NT2/D1 (cell line): Measurements from ENCODE around the gene DLG2.

ENCODE experiments used
- DNase-seq: peaks from one replicate; pipeline ENCODE4 v3.0.0-alpha.2; 2011; ENCODE audit warnings: low read depth, low spot score
- H3K27me3 ChIP-seq: 2 replicates; pipeline ENCODE4 v1.6.0; 2011; ENCODE audit warnings: mild to moderate bottlenecking; ENCODE audit not compliant: insufficient read length, insufficient read depth
- H3K36me3 ChIP-seq: 2 replicates; pipeline ENCODE4 v1.6.1; 2011; ENCODE audit warnings: mild to moderate bottlenecking, low read length, mixed read lengths; ENCODE audit not compliant: insufficient read depth, insufficient read length
- H3K4me1 ChIP-seq: 2 replicates; pipeline ENCODE4 v1.5.1; 2011; ENCODE audit not compliant: insufficient read depth, insufficient read length
- H3K4me3 ChIP-seq: 2 replicates; pipeline ENCODE4 v1.5.1; 2011; ENCODE audit warnings: low read depth; ENCODE audit not compliant: insufficient read length
- H3K9ac ChIP-seq: 2 replicates; pipeline ENCODE4 v1.6.0; 2011; ENCODE audit warnings: low read depth; ENCODE audit not compliant: insufficient read length
- H3K9me3 ChIP-seq: 2 replicates; pipeline ENCODE4 v1.5.1; 2011; ENCODE audit warnings: mild to moderate bottlenecking, low read length; ENCODE audit not compliant: insufficient read depth
- SUZ12 ChIP-seq: IDR thresholded peaks from 2 replicates; pipeline ENCODE4 v1.6.1; 2011; ENCODE audit not compliant: insufficient read length, insufficient read depth; ENCODE audit errors: extremely low read depth
- YY1 ChIP-seq: IDR thresholded peaks from 2 replicates; pipeline ENCODE4 v1.6.1; 2011; ENCODE audit not compliant: insufficient read length, insufficient read depth
- ZNF274 ChIP-seq: IDR thresholded peaks from 2 replicates; pipeline ENCODE4 v1.6.1; 2011; ENCODE audit warnings: mild to moderate bottlenecking, low read depth, low read length

DLG2 gene

GRCh38 chr11:84146826-84147225 is 1480.3 kb downstream of the DLG2 start:
- H3K27me3 ChIP-seq, result no peaks in the 10 kb centered on the region

DNA sequence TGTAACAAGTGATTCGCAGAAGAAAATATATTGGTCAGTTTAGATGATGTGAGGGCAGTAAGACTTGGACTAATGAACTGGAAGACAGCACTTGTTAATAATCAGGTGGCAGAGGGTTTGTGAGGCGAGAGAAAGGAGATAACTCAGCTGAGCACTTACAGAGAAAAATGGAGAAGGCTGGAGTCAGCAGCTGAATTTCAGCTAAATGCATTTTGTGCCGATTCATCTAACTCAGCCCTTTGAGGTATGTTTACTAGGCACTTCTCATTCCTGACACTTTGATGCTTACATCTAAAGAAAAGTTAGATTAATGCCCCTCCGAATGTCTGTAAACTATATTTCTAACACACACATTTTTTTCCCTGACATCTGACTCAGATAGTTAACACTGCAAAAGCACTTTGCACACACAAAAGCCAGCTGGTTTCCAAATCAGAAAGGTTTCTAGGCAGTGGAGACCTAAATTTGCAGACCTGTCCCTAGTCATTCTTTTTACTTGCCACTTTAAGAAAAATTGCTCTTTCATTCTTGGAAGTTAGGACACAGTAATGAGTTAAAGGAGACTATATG is 1481.4 kb downstream of the DLG2 start:
- Histone ChIP-seq H3K36me3 (no peaks in the 10 kb centered on the region), H3K9me3 (no peaks in the 10 kb centered on the region), H3K9ac (no peak overlapping the region), H3K4me3 (no peak overlapping the region), H3K4me1 (no peaks in the 10 kb centered on the region), H3K27me3 (no peaks in the 10 kb centered on the region)
- no peak for TF ChIP-seq ZNF274
- no peak for TF ChIP-seq YY1
- no peak for TF ChIP-seq SUZ12
- no peak for DNase-seq

More at GRCh38 chr11:84146826-84147225, 1480.3 kb downstream of the DLG2 start:
- no peaks in the 10 kb centered on the region for H3K36me3 ChIP-seq
- H3K4me3 ChIP-seq, result no peak overlapping the region
- H3K4me1 ChIP-seq, result no peaks in the 10 kb centered on the region
- no peak for DNase-seq
- H3K9me3 ChIP-seq, result no peaks in the 10 kb centered on the region
- H3K9ac ChIP-seq, result no peak overlapping the region
- no peak for TF ChIP-seq ZNF274
- TF ChIP-seq YY1, result no peak
- TF ChIP-seq SUZ12, result no peak

DNA sequence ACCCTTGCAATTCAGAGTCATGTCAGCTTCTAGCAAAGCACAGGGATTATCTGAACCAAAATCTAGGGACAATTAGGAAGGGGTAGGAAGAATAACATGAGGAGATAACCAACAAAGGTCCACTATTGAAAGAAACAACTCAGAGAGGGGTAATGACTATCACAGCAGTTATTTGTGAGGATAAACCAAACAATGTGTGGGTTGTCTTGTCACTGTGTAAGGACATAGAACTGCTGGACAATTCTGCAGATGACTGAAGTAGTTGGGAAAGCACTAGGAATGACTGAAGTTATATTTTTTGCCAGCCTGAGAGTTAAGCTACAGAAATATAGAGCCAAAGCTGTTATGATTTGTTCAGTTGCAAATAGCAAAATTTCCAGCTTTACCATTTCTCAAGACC is 1482.6 kb downstream of the DLG2 start:
- no peak overlapping the region for H3K9ac ChIP-seq
- no peak for TF ChIP-seq ZNF274
- no peak for TF ChIP-seq SUZ12
- no peak for TF ChIP-seq YY1
- no peak overlapping the region for H3K4me3 ChIP-seq
- no peak for DNase-seq
- no peaks in the 10 kb centered on the region for H3K9me3 ChIP-seq
- H3K36me3 ChIP-seq, result no peaks in the 10 kb centered on the region
- no peaks in the 10 kb centered on the region for H3K27me3 ChIP-seq
- H3K4me1 ChIP-seq, result no peaks in the 10 kb centered on the region

GRCh38 chr11:84142411-84142810 is 1484.7 kb downstream of the DLG2 start:
- Histone ChIP-seq H3K9ac (no peak overlapping the region), H3K9me3 (no peaks in the 10 kb centered on the region), H3K27me3 (no peaks in the 10 kb centered on the region), H3K36me3 (no peaks in the 10 kb centered on the region), H3K4me1 (no peaks in the 10 kb centered on the region), H3K4me3 (no peak overlapping the region)
- TF ChIP-seq ZNF274, result no peak
- TF ChIP-seq SUZ12, result no peak
- no peak for TF ChIP-seq YY1
- DNase-seq, result peak; percentile 13

DNA sequence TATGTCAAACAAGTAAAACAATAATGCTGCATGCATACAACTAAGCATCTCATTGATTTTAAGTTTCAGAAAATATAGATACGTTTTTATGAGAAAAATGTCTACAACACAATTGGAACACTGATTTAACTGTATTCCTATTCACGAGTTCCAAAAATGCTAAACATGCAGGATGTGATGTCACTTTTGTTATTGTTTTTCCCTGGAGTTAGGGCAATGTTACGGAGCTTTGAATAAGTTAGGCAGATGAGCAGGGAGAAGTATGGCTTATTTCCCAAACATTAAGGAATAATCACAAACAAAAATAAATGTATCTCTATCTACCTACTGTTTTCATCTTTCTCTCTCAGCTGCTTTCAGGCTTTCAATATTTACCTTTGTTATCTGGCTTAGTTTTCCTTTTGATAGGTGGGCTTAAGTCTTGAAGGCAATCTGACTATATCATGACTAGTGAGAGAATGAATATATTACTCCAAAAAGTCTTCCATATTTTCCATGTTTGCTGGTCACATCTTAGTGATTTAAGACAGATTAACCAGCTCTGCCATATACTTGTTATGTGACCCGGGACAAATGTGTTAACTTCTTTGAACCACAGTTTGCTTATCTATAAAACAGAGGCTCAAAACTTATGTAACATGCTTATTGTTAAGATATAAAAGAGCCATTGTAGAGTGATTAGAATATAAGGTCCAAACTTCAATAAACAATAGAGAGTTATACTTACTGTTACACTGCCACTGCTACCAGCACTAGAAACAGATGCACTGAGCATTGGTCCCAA is 1486.6 kb downstream of the DLG2 start:
- no peak overlapping the region for H3K9ac ChIP-seq
- H3K36me3 ChIP-seq, result no peaks in the 10 kb centered on the region
- H3K9me3 ChIP-seq, result no peaks in the 10 kb centered on the region
- H3K4me3 ChIP-seq, result no peak overlapping the region
- TF ChIP-seq YY1 (no peak), ZNF274 (no peak), SUZ12 (no peak)
- no peak for DNase-seq
- H3K27me3 ChIP-seq, result no peaks in the 10 kb centered on the region
- H3K4me1 ChIP-seq, result no peaks in the 10 kb centered on the region

- no peak overlapping the region for H3K4me3 ChIP-seq
- H3K9ac ChIP-seq, result no peak overlapping the region
- TF ChIP-seq ZNF274, result no peak
- no peak for TF ChIP-seq YY1
- no peak for TF ChIP-seq SUZ12
- DNase-seq, result no peak
- no peaks in the 10 kb centered on the region for H3K36me3 ChIP-seq
- H3K4me1 ChIP-seq, result no peaks in the 10 kb centered on the region
- no peaks in the 10 kb centered on the region for H3K9me3 ChIP-seq
- no peaks in the 10 kb centered on the region for H3K27me3 ChIP-seq
Observed at GRCh38 chr11:84137960-84138359, 1489.2 kb downstream of the DLG2 start.

- no peaks in the 10 kb centered on the region for H3K27me3 ChIP-seq
- H3K4me1 ChIP-seq, result no peaks in the 10 kb centered on the region
- H3K9ac ChIP-seq, result no peak overlapping the region
- no peak overlapping the region for H3K4me3 ChIP-seq
- TF ChIP-seq SUZ12, result no peak
- no peak for TF ChIP-seq ZNF274
- TF ChIP-seq YY1, result no peak
- no peak for DNase-seq
- no peaks in the 10 kb centered on the region for H3K9me3 ChIP-seq
- no peaks in the 10 kb centered on the region for H3K36me3 ChIP-seq
Observed at GRCh38 chr11:84137505-84137904, 1489.6 kb downstream of the DLG2 start.
